Smooth muscle cell (in vitro differentiated cells): ENCODE results near the gene MYDGF. TPM values are rescaled to one million over a fixed set of nuclear protein-coding genes. Genes with fewer than 3 reads are reported as not detected.

Source experiments
- DNase-seq: peaks from one replicate; lab custom pipeline; 2025; ENCODE audit not compliant: unreplicated experiment; lab: John Stamatoyannopoulos, UW
- H2AFZ ChIP-seq: fragments of 200-600 bp; sonication (generic); 2 replicates; pipeline ENCODE4 v1.6.0; 2016; ENCODE audit warnings: antibody characterized with exemption, low read depth, mild to moderate bottlenecking
- H3F3A ChIP-seq: fragments of 200-600 bp; sonication (generic); 2 replicates; pipeline ENCODE4 v1.6.0; 2017; ENCODE audit warnings: antibody characterized with exemption, low read depth
- H3K27ac ChIP-seq: fragments of 200-600 bp; sonication (generic); 2 replicates; pipeline ENCODE4 v1.5.1; 2016; ENCODE audit warnings: low read depth, mild to moderate bottlenecking
- H3K27me3 ChIP-seq: fragments of 200-600 bp; sonication (generic); 2 replicates; pipeline ENCODE4 v1.6.1; 2016; ENCODE audit warnings: low read depth, mild to moderate bottlenecking
- H3K36me3 ChIP-seq: fragments of 200-600 bp; sonication (generic); 2 replicates; pipeline ENCODE4 v1.5.1; 2016; ENCODE audit warnings: low read depth
- H3K4me1 ChIP-seq: fragments of 200-600 bp; sonication (generic); 2 replicates; pipeline ENCODE4 v1.5.1; 2016; ENCODE audit warnings: low read depth
- H3K4me2 ChIP-seq: fragments of 200-600 bp; sonication (generic); 2 replicates; pipeline ENCODE4 v1.6.0; 2016; ENCODE audit warnings: mild to moderate bottlenecking
- H3K4me3 ChIP-seq: fragments of 200-600 bp; sonication (generic); 2 replicates; pipeline ENCODE4 v1.5.1; 2016; ENCODE audit warnings: mild to moderate bottlenecking
- H3K79me2 ChIP-seq: fragments of 200-600 bp; sonication (generic); 2 replicates; pipeline ENCODE4 v1.6.0; 2016; ENCODE audit warnings: low read depth, mild to moderate bottlenecking
- H3K9ac ChIP-seq: fragments of 200-600 bp; sonication (generic); 2 replicates; pipeline ENCODE4 v1.6.0; 2016; ENCODE audit warnings: low read depth
- H3K9me3 ChIP-seq: fragments of 200-600 bp; sonication (generic); replicated peaks from 2 replicates; pipeline ENCODE4 v1.5.1; 2016; ENCODE audit warnings: low read depth
- H4K20me1 ChIP-seq: fragments of 200-600 bp; sonication (generic); 2 replicates; pipeline ENCODE4 v1.6.0; 2016; ENCODE audit warnings: low read depth
- CTCF ChIP-seq: fragments of 200-600 bp; sonication (generic); IDR thresholded peaks from 2 replicates; pipeline ENCODE4 v1.5.1; 2017; ENCODE audit warnings: borderline replicate concordance, mild to moderate bottlenecking, antibody characterized with exemption; ENCODE audit not compliant: insufficient read depth, poor library complexity, severe bottlenecking
- WGBS: methylation state at CpG from one replicate; pipeline ENCODE4 v1.1.7; 2016; ENCODE audit warnings: low lambda C conversion rate; 5-methylcytosine and 5-hydroxymethylcytosine counted together
- polyA plus RNA-seq: library from polyadenylated mRNA; unstranded; fragments of >200 nt; fragmentation: Nextera tagmentation; extraction: Ambion mirVana; gene quantifications from 2 replicates; pipeline ENCODE4 v1.2.1, GENCODE V29; 2016
- total RNA-seq: library from RNA; depleted of rRNA; stranded (reverse); fragments of >200 nt; gene quantifications from 2 replicates; pipeline ENCODE4 v1.2.3, GENCODE V29; 2014

The MYDGF gene
- total and polyA plus RNA-seq, 2 experiments from 2014 or later = 188 to 680 TPM

GRCh38 chr19:4647676-4648644 lies 22.2 kb downstream of the MYDGF start:
- Histone ChIP-seq H3K79me2 (no peaks in the 10 kb centered on the region), H3K9ac (no peak overlapping the region), H3K36me3 (no peaks in the 10 kb centered on the region), H2AFZ (no peak overlapping the region), H3K27me3 (no peaks in the 10 kb centered on the region), H3K4me1 (no peaks in the 10 kb centered on the region), H3K4me2 (no peak overlapping the region), H3K4me3 (no peak overlapping the region), H3F3A (no peaks in the 10 kb centered on the region), H3K27ac (no peak overlapping the region), H3K9me3 (no peaks in the 10 kb centered on the region), H4K20me1 (no peaks in the 10 kb centered on the region)
- no peak for DNase-seq
- 94% methylated on average over 20 of the region's 20 CpGs for WGBS
- no peak for TF ChIP-seq CTCF

- Histone ChIP-seq H3F3A (no peaks in the 10 kb centered on the region), H4K20me1 (no peaks in the 10 kb centered on the region), H3K4me2 (no peak overlapping the region), H3K4me1 (no peaks in the 10 kb centered on the region), H3K36me3 (no peaks in the 10 kb centered on the region), H3K79me2 (no peaks in the 10 kb centered on the region), H2AFZ (no peak overlapping the region), H3K27me3 (no peaks in the 10 kb centered on the region), H3K9ac (no peak overlapping the region), H3K27ac (no peak overlapping the region), H3K9me3 (no peaks in the 10 kb centered on the region), H3K4me3 (no peak overlapping the region)
- TF ChIP-seq CTCF = no peak
- WGBS = 92% methylated on average over 4 of the region's 4 CpGs
- DNase-seq = no peak
Observed at GRCh38 chr19:4645718-4646117, 24.4 kb downstream of the MYDGF start.

GRCh38 chr19:4642625-4643024 lies 27.5 kb downstream of the MYDGF start:
- Histone ChIP-seq H3K4me2 (no peak overlapping the region), H3K27ac (no peak overlapping the region), H4K20me1 (no peaks in the 10 kb centered on the region), H3K36me3 (no peaks in the 10 kb centered on the region), H3K9me3 (no peaks in the 10 kb centered on the region), H3K4me3 (no peak overlapping the region), H3K4me1 (peaks cover 2% of the 10 kb centered on the region), H3F3A (no peaks in the 10 kb centered on the region), H3K79me2 (peaks cover 5% of the 10 kb centered on the region), H3K9ac (no peak overlapping the region), H3K27me3 (no peaks in the 10 kb centered on the region), H2AFZ (no peak overlapping the region)
- no peak for DNase-seq
- WGBS = 95% methylated on average over 4 of the region's 6 CpGs
- TF ChIP-seq CTCF = no peak

DNA sequence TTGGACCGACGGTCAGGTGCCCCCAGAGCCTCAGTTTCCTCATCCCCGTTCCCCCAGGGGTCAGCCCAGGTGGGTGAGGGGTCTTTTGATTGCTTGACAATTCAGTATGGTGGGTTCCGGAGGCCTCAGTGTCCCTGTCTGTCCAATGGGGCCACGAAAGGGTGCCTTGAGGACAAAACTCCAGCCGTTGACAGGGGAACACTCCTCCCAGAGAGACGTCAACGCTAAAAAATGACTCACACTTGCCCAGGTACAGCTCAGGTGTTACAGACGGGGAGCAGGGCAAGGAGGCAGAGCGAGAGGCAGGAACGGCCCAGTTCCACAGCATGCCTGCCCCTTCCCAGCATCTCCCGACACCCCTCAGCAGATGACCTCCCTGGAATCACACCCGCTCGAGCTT lies 29.0 kb downstream of the MYDGF start:
- no peaks in the 10 kb centered on the region for H4K20me1 ChIP-seq
- no peak overlapping the region for H3K4me2 ChIP-seq
- H3K27ac ChIP-seq = no peak overlapping the region
- no peak for DNase-seq
- H3K9ac ChIP-seq = no peak overlapping the region
- 88% methylated on average over 14 of the region's 14 CpGs for WGBS
- no peak overlapping the region for H2AFZ ChIP-seq
- H3K79me2 ChIP-seq = peaks cover 5% of the 10 kb centered on the region
- no peaks in the 10 kb centered on the region for H3K36me3 ChIP-seq
- H3F3A ChIP-seq = no peaks in the 10 kb centered on the region
- H3K4me3 ChIP-seq = no peak overlapping the region
- H3K27me3 ChIP-seq = no peaks in the 10 kb centered on the region
- H3K9me3 ChIP-seq = no peaks in the 10 kb centered on the region
- peaks cover 2% of the 10 kb centered on the region for H3K4me1 ChIP-seq
- no peak for TF ChIP-seq CTCF
